H1 (cell line): ENCODE data around the gene CASP5. TPM values are rescaled to one million over a fixed set of nuclear protein-coding genes. Genes with fewer than 3 reads are reported as not detected.

Experiments
- CBX5 ChIP-seq: fragments of 300-800, 300-1000 bp; sonication (generic); IDR thresholded peaks from 2 replicates; pipeline ENCODE4 v1.7.1; 2016; ENCODE audit warnings: antibody characterized with exemption, low read length, low read depth
- CTBP2 ChIP-seq: IDR thresholded peaks from 2 replicates; pipeline ENCODE4 v1.7.0; 2011; ENCODE audit warnings: borderline replicate concordance, mild to moderate bottlenecking, moderate library complexity, mixed read lengths, low read length; ENCODE audit not compliant: insufficient read depth, insufficient read length
- EGR1 ChIP-seq: IDR thresholded peaks from 2 replicates; pipeline ENCODE4 v1.6.1; 2011; ENCODE audit warnings: low read depth, low read length, borderline replicate concordance
- GTF2F1 ChIP-seq: IDR thresholded peaks from 2 replicates; pipeline ENCODE4 v1.6.1; 2012; ENCODE audit warnings: low read depth, low read length, improper control_type of control experiment, borderline replicate concordance
- HDAC6 ChIP-seq: IDR thresholded peaks from one replicate; pipeline ENCODE4 v1.7.1; 2012; ENCODE audit warnings: low read depth, mild to moderate bottlenecking, inconsistent platforms, low read length, moderate library complexity
- KDM5A ChIP-seq: fragments of 200-600 bp; IDR thresholded peaks from 2 replicates; pipeline ENCODE4 v1.7.1; 2012; ENCODE audit warnings: mild to moderate bottlenecking, low read length, inconsistent platforms, mixed read lengths
- RBBP5 ChIP-seq: IDR thresholded peaks from 2 replicates; pipeline ENCODE4 v1.7.1; 2012; ENCODE audit warnings: low read depth, mild to moderate bottlenecking, inconsistent platforms, low read length, moderate library complexity, borderline replicate concordance
- SP2 ChIP-seq: IDR thresholded peaks from 2 replicates; pipeline ENCODE4 v1.6.1; 2012; ENCODE audit warnings: mild to moderate bottlenecking, low read length, inconsistent platforms
- SP4 ChIP-seq: IDR thresholded peaks from 2 replicates; pipeline ENCODE4 v1.6.1; 2012; ENCODE audit warnings: low read length, inconsistent platforms
- SRF ChIP-seq: IDR thresholded peaks from 2 replicates; pipeline ENCODE4 v1.6.1; 2011; ENCODE audit warnings: mild to moderate bottlenecking, low read depth, low read length, moderate library complexity
- polyA plus RNA-seq, 7 experiments: library from polyadenylated mRNA; depleted of rRNA in 3 of 7; stranded (reverse) in 5 of 7; unstranded in 2 of 7; fragments of >200 nt in 5 of 7; fragments of 200-250 nt in 2 of 7; gene quantifications; 1 replicate in 5 of 7; 2 replicates in 1 of 7; 4 replicates in 1 of 7; pipeline versions ENCODE4 v1.2.1 to v1.2.3, GENCODE V29; 2011 to 2013; ENCODE audit warnings: missing spikeins in 2 of 7, mixed read lengths in 2 of 7
- total RNA-seq: library from RNA; stranded (reverse); fragmentation: NEBNext Ultra II Directional; extraction: Animal tissue kit (Norgen Biotek cat#: 25700); gene quantifications from 2 replicates; pipeline ENCODE4 v1.2.1, GENCODE V29; 2021
- TF ChIP-seq, protein P1 (sequence below): fragments of 300-600 bp; sonication (generic); IDR thresholded peaks from 2 replicates; pipeline ENCODE4 v1.7.1; 2012; ENCODE audit warnings: low read length, moderate library complexity, mild to moderate bottlenecking, inconsistent platforms; ENCODE audit not compliant: insufficient replicate concordance
- TF ChIP-seq, protein P2 (sequence below): IDR thresholded peaks from 2 replicates; pipeline ENCODE4 v1.6.1; 2012; ENCODE audit warnings: inconsistent platforms

Gene CASP5
- total and polyA plus RNA-seq, 2 of the 8 experiments (the other 6 are each of a cell fraction or from before 2014, with no cell fraction given) = not detected

DNA sequence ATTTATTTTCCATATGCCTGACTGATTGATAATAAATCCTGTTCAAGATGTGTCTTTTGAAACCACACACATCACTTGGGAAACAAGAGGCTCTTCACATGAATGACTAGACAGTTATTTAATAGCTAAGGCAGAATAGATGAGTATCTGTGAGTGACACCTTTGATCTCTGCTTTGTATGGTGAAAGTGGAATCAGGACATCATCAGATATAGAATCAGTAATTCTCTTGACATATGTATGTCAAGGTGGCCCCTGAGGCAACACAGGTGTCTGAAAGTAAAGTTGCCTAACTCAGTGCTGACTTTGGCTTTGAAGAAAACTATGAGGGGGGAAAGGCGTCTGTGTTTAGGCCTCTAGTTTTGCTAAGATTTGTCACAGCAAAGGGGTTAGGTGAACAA, 43.1 kb downstream of the CASP5 start (continued):
- TF ChIP-seq, protein P1, sequence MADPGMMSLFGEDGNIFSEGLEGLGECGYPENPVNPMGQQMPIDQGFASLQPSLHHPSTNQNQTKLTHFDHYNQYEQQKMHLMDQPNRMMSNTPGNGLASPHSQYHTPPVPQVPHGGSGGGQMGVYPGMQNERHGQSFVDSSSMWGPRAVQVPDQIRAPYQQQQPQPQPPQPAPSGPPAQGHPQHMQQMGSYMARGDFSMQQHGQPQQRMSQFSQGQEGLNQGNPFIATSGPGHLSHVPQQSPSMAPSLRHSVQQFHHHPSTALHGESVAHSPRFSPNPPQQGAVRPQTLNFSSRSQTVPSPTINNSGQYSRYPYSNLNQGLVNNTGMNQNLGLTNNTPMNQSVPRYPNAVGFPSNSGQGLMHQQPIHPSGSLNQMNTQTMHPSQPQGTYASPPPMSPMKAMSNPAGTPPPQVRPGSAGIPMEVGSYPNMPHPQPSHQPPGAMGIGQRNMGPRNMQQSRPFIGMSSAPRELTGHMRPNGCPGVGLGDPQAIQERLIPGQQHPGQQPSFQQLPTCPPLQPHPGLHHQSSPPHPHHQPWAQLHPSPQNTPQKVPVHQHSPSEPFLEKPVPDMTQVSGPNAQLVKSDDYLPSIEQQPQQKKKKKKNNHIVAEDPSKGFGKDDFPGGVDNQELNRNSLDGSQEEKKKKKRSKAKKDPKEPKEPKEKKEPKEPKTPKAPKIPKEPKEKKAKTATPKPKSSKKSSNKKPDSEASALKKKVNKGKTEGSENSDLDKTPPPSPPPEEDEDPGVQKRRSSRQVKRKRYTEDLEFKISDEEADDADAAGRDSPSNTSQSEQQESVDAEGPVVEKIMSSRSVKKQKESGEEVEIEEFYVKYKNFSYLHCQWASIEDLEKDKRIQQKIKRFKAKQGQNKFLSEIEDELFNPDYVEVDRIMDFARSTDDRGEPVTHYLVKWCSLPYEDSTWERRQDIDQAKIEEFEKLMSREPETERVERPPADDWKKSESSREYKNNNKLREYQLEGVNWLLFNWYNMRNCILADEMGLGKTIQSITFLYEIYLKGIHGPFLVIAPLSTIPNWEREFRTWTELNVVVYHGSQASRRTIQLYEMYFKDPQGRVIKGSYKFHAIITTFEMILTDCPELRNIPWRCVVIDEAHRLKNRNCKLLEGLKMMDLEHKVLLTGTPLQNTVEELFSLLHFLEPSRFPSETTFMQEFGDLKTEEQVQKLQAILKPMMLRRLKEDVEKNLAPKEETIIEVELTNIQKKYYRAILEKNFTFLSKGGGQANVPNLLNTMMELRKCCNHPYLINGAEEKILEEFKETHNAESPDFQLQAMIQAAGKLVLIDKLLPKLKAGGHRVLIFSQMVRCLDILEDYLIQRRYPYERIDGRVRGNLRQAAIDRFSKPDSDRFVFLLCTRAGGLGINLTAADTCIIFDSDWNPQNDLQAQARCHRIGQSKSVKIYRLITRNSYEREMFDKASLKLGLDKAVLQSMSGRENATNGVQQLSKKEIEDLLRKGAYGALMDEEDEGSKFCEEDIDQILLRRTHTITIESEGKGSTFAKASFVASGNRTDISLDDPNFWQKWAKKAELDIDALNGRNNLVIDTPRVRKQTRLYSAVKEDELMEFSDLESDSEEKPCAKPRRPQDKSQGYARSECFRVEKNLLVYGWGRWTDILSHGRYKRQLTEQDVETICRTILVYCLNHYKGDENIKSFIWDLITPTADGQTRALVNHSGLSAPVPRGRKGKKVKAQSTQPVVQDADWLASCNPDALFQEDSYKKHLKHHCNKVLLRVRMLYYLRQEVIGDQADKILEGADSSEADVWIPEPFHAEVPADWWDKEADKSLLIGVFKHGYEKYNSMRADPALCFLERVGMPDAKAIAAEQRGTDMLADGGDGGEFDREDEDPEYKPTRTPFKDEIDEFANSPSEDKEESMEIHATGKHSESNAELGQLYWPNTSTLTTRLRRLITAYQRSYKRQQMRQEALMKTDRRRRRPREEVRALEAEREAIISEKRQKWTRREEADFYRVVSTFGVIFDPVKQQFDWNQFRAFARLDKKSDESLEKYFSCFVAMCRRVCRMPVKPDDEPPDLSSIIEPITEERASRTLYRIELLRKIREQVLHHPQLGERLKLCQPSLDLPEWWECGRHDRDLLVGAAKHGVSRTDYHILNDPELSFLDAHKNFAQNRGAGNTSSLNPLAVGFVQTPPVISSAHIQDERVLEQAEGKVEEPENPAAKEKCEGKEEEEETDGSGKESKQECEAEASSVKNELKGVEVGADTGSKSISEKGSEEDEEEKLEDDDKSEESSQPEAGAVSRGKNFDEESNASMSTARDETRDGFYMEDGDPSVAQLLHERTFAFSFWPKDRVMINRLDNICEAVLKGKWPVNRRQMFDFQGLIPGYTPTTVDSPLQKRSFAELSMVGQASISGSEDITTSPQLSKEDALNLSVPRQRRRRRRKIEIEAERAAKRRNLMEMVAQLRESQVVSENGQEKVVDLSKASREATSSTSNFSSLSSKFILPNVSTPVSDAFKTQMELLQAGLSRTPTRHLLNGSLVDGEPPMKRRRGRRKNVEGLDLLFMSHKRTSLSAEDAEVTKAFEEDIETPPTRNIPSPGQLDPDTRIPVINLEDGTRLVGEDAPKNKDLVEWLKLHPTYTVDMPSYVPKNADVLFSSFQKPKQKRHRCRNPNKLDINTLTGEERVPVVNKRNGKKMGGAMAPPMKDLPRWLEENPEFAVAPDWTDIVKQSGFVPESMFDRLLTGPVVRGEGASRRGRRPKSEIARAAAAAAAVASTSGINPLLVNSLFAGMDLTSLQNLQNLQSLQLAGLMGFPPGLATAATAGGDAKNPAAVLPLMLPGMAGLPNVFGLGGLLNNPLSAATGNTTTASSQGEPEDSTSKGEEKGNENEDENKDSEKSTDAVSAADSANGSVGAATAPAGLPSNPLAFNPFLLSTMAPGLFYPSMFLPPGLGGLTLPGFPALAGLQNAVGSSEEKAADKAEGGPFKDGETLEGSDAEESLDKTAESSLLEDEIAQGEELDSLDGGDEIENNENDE = no peak
- TF ChIP-seq RBBP5 (no peak), SP2 (no peak), SP4 (no peak), KDM5A (no peak), HDAC6 (no peak), CBX5 (no peak), SRF (no peak), EGR1 (no peak), GTF2F1 (no peak), CTBP2 (no peak)
- TF ChIP-seq, protein P2, sequence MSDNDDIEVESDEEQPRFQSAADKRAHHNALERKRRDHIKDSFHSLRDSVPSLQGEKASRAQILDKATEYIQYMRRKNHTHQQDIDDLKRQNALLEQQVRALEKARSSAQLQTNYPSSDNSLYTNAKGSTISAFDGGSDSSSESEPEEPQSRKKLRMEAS = no peak
